ENCODE results near the gene MPRIP. TPM values are rescaled to one million over a fixed set of nuclear protein-coding genes. Genes with fewer than 3 reads are reported as not detected.
A peak's percentile ranks its signal among the peaks of the same experiment; 100 is the strongest.

MPRIP gene
- polyA plus RNA-seq, 1 of the 3 experiments (the other 2 are of a cell fraction) = 64.4 TPM

DNA sequence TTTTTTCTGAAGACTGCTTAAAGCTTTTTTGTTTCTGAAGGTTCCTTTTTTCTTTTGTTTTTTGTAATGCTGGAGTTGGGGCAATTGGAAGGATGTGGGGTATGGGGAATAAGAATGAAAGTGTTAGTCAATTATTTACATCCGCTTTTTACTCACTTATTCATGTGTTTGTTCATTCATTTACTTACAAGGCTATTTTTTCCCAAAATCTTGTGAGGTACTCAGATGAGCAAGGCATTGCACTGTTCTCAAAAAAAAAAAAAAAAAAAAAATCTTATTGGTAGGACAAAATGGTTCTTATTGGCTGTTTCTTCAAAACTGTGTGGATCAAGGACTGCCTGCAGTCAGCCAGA lies 108.2 kb downstream of the MPRIP start:
- TF ChIP-seq TCF12 (IDR thresholded peaks at IDR 0.05) (no peak), GABPA (IDR thresholded peaks at IDR 0.05; ENCODE audit: low read depth) (no peak), EP300 (IDR thresholded peaks at IDR 0.05; ENCODE audit: borderline replicate concordance in 1 of 2, low read depth in 1 of 2, low read length in 1 of 2) (no peak)
- TF ChIP-seq, protein P1, sequence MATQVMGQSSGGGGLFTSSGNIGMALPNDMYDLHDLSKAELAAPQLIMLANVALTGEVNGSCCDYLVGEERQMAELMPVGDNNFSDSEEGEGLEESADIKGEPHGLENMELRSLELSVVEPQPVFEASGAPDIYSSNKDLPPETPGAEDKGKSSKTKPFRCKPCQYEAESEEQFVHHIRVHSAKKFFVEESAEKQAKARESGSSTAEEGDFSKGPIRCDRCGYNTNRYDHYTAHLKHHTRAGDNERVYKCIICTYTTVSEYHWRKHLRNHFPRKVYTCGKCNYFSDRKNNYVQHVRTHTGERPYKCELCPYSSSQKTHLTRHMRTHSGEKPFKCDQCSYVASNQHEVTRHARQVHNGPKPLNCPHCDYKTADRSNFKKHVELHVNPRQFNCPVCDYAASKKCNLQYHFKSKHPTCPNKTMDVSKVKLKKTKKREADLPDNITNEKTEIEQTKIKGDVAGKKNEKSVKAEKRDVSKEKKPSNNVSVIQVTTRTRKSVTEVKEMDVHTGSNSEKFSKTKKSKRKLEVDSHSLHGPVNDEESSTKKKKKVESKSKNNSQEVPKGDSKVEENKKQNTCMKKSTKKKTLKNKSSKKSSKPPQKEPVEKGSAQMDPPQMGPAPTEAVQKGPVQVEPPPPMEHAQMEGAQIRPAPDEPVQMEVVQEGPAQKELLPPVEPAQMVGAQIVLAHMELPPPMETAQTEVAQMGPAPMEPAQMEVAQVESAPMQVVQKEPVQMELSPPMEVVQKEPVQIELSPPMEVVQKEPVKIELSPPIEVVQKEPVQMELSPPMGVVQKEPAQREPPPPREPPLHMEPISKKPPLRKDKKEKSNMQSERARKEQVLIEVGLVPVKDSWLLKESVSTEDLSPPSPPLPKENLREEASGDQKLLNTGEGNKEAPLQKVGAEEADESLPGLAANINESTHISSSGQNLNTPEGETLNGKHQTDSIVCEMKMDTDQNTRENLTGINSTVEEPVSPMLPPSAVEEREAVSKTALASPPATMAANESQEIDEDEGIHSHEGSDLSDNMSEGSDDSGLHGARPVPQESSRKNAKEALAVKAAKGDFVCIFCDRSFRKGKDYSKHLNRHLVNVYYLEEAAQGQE (IDR thresholded peaks at IDR 0.05; ENCODE audit: low read depth, low read length) = no peak
- TF ChIP-seq, protein P2, sequence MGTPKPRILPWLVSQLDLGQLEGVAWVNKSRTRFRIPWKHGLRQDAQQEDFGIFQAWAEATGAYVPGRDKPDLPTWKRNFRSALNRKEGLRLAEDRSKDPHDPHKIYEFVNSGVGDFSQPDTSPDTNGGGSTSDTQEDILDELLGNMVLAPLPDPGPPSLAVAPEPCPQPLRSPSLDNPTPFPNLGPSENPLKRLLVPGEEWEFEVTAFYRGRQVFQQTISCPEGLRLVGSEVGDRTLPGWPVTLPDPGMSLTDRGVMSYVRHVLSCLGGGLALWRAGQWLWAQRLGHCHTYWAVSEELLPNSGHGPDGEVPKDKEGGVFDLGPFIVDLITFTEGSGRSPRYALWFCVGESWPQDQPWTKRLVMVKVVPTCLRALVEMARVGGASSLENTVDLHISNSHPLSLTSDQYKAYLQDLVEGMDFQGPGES (IDR thresholded peaks at IDR 0.05; ENCODE audit: low read depth, low read length) = no peak
- no peak overlapping the region for H2AFZ ChIP-seq (ENCODE audit: low read depth)
- no peak overlapping the region for H3K4me2 ChIP-seq
- CTCF ChIA-PET = interaction anchor here (1.9 kb wide), 1 partner anchor 8 kb away, joined by 10 read pairs; no protein-coding TSS in a partner anchor
- WGBS (ENCODE audit: low lambda C conversion rate) = 95% methylated on average over 1 of the region's 1 CpG
- H3K4me1 ChIP-seq (ENCODE audit: control insufficient read depth in 1 of 2, insufficient read depth in 2 of 2, low read depth in 1 of 2, low read length in 1 of 2) = peaks cover 5 to 27% of the 10 kb centered on the region in 2 experiments; a peak in 3 of 4 replicates
- H3K9ac ChIP-seq = no peak overlapping the region
- H3K9me3 ChIP-seq = no peaks in the 10 kb centered on the region
- no peaks in the 10 kb centered on the region for H3K9me2 ChIP-seq
- peaks cover 7% of the 10 kb centered on the region; the same call in 1 of the 2 replicates for H3K79me2 ChIP-seq (ENCODE audit: insufficient read depth)
- H3K36me3 ChIP-seq (replicated peaks in 1 of 2; ENCODE audit: control insufficient read depth in 1 of 2, insufficient read depth in 2 of 2, low read length in 1 of 2) = peaks cover 26 to 56% of the 10 kb centered on the region in 2 experiments
- POLR2A ChIA-PET = no interaction called here
- peaks cover 51% of the 10 kb centered on the region for H3F3A ChIP-seq (replicated peaks; ENCODE audit: insufficient read depth)
- no peaks in the 10 kb centered on the region; the same call in 1 of the 2 replicates for H4K20me1 ChIP-seq (ENCODE audit: insufficient read depth)
- no peaks in the 10 kb centered on the region for H3K27me3 ChIP-seq (ENCODE audit: insufficient read depth)
- no peak overlapping the region for H3K4me3 ChIP-seq (ENCODE audit: low read depth in 2 of 2, low read length in 1 of 2)
- no peak for DNase-seq
- H3K27ac ChIP-seq (ENCODE audit: low read depth in 2 of 2, low read length in 1 of 2) = peak overlapping the region in 1 of 2 experiments; percentile 93; a peak in 2 of 4 replicates

DNA sequence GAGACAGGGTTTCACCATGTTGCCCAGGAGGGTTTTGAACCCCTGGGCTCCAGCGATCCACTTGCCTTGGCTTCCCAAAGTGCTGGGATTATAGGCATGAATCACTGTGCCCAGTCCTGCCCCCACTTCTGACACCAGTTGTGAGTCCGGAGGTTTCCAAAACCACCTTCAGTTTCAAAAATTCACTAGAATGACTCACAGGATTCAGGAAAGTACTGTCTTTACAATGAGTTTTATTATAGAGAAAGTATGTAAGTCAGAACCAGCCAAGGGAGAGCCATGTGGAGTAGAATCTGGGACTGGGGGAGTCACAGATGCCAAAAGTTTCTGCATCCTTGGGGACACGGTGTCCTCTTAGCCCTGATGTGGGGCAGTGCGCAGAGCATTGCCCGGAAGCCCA lies 108.8 kb downstream of the MPRIP start:
- no peaks in the 10 kb centered on the region for H3K9me3 ChIP-seq
- ChIA-PET CTCF (interaction anchor here (1.9 kb wide), 1 partner anchor 9 kb away, joined by 10 read pairs; no protein-coding TSS in a partner anchor), POLR2A (no interaction called here)
- peak overlapping the region; percentile 36 for H3K4me2 ChIP-seq
- peak overlapping the region; percentile 49 for H3K9ac ChIP-seq
- H3K9me2 ChIP-seq = no peaks in the 10 kb centered on the region
- H4K20me1 ChIP-seq (ENCODE audit: insufficient read depth) = no peaks in the 10 kb centered on the region; the same call in 1 of the 2 replicates
- peaks cover 7% of the 10 kb centered on the region; the same call in 1 of the 2 replicates for H3K79me2 ChIP-seq (ENCODE audit: insufficient read depth)
- 56% methylated on average over 4 of the region's 5 CpGs for WGBS (ENCODE audit: low lambda C conversion rate)
- no peak overlapping the region for H2AFZ ChIP-seq (ENCODE audit: low read depth)
- no peak overlapping the region; a peak in 1 of 4 replicates for H3K4me3 ChIP-seq (ENCODE audit: low read depth in 2 of 2, low read length in 1 of 2)
- H3K36me3 ChIP-seq (replicated peaks in 1 of 2; ENCODE audit: control insufficient read depth in 1 of 2, insufficient read depth in 2 of 2, low read length in 1 of 2) = peaks cover 31 to 56% of the 10 kb centered on the region in 2 experiments
- no peaks in the 10 kb centered on the region for H3K27me3 ChIP-seq (ENCODE audit: insufficient read depth)
- peaks cover 51% of the 10 kb centered on the region for H3F3A ChIP-seq (replicated peaks; ENCODE audit: insufficient read depth)
- H3K4me1 ChIP-seq (ENCODE audit: control insufficient read depth in 1 of 2, insufficient read depth in 2 of 2, low read depth in 1 of 2, low read length in 1 of 2) = peaks cover 5 to 32% of the 10 kb centered on the region in 2 experiments; a peak in 3 of 4 replicates
- H3K27ac ChIP-seq (ENCODE audit: low read depth in 2 of 2, low read length in 1 of 2) = peak overlapping the region; percentile 66 to 93; a peak in 3 of 4 replicates
- no peak for DNase-seq
- TF ChIP-seq EZH2phosphoT487 (IDR thresholded peaks at IDR 0.05; ENCODE audit: borderline replicate concordance, low read depth) = no peak
- no peak; the same call in 1 of the 2 replicates for TF ChIP-seq POLR2AphosphoS5 (IDR thresholded peaks at IDR 0.05; ENCODE audit: low read depth, low read length)
- TF ChIP-seq, protein P3, sequence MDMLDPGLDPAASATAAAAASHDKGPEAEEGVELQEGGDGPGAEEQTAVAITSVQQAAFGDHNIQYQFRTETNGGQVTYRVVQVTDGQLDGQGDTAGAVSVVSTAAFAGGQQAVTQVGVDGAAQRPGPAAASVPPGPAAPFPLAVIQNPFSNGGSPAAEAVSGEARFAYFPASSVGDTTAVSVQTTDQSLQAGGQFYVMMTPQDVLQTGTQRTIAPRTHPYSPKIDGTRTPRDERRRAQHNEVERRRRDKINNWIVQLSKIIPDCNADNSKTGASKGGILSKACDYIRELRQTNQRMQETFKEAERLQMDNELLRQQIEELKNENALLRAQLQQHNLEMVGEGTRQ (IDR thresholded peaks at IDR 0.05; ENCODE audit: borderline replicate concordance, low read depth, low read length) = no peak
- peak; percentile 68 for TF ChIP-seq JUND (IDR thresholded peaks at IDR 0.05)
- no peak for TF ChIP-seq ELF1 (IDR thresholded peaks at IDR 0.05)
- TF ChIP-seq SIN3A (IDR thresholded peaks at IDR 0.05; ENCODE audit: borderline replicate concordance, low read depth, low read length) = no peak
- TF ChIP-seq, protein P4, sequence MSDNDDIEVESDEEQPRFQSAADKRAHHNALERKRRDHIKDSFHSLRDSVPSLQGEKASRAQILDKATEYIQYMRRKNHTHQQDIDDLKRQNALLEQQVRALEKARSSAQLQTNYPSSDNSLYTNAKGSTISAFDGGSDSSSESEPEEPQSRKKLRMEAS (IDR thresholded peaks at IDR 0.05; ENCODE audit: low read depth) = peak; percentile 63
- TF ChIP-seq, protein P5, sequence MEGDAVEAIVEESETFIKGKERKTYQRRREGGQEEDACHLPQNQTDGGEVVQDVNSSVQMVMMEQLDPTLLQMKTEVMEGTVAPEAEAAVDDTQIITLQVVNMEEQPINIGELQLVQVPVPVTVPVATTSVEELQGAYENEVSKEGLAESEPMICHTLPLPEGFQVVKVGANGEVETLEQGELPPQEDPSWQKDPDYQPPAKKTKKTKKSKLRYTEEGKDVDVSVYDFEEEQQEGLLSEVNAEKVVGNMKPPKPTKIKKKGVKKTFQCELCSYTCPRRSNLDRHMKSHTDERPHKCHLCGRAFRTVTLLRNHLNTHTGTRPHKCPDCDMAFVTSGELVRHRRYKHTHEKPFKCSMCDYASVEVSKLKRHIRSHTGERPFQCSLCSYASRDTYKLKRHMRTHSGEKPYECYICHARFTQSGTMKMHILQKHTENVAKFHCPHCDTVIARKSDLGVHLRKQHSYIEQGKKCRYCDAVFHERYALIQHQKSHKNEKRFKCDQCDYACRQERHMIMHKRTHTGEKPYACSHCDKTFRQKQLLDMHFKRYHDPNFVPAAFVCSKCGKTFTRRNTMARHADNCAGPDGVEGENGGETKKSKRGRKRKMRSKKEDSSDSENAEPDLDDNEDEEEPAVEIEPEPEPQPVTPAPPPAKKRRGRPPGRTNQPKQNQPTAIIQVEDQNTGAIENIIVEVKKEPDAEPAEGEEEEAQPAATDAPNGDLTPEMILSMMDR (IDR thresholded peaks at IDR 0.05) = no peak
- TF ChIP-seq, protein P6, sequence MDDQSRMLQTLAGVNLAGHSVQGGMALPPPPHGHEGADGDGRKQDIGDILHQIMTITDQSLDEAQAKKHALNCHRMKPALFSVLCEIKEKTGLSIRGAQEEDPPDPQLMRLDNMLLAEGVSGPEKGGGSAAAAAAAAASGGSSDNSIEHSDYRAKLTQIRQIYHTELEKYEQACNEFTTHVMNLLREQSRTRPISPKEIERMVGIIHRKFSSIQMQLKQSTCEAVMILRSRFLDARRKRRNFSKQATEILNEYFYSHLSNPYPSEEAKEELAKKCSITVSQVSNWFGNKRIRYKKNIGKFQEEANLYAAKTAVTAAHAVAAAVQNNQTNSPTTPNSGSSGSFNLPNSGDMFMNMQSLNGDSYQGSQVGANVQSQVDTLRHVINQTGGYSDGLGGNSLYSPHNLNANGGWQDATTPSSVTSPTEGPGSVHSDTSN (IDR thresholded peaks at IDR 0.05) = peak; percentile 37
- TF ChIP-seq EP300 (IDR thresholded peaks at IDR 0.05; ENCODE audit: borderline replicate concordance in 1 of 2, low read depth in 1 of 2, low read length in 1 of 2) = peak in 1 of 2 experiments; percentile 47; a peak in 1 of 4 replicates
- no peak for TF ChIP-seq TAF1 (IDR thresholded peaks at IDR 0.05; ENCODE audit: borderline replicate concordance, low read depth, low read length)
- no peak for TF ChIP-seq RCOR1 (IDR thresholded peaks at IDR 0.05; ENCODE audit: low read length)
- TF ChIP-seq RFX5 (IDR thresholded peaks at IDR 0.05; ENCODE audit: low read length) = no peak
- TF ChIP-seq NFIC (IDR thresholded peaks at IDR 0.05; ENCODE audit: borderline replicate concordance) = peak; percentile 66
- TF ChIP-seq NRF1 (IDR thresholded peaks at IDR 0.05; ENCODE audit: low read depth, low read length) = no peak
